ENCODE results near the gene ADGRB3. TPM values are rescaled to one million over a fixed set of nuclear protein-coding genes. Genes with fewer than 3 reads are reported as not detected.
A peak's percentile ranks its signal among the peaks of the same experiment; 100 is the strongest.
"Not testable (repeated sequence)": the region's sequence is repeated elsewhere in the genome, so short reads cannot be mapped to it uniquely, and the experiment has no call there.

The ADGRB3 gene
- total RNA-seq, 1 donor from 2014 or later = 1.5 TPM

- no peaks in the 10 kb centered on the region for H3K27me3 ChIP-seq
- no peak overlapping the region for H3K9ac ChIP-seq
- no peak for DNase-seq (ENCODE audit: low spot score)
- no peaks in the 10 kb centered on the region for H3K36me3 ChIP-seq
- no peaks in the 10 kb centered on the region for H3F3A ChIP-seq (ENCODE audit: low read depth)
- H3K79me2 ChIP-seq (ENCODE audit: low read depth) = no peaks in the 10 kb centered on the region
- H4K20me1 ChIP-seq (ENCODE audit: low read depth) = no peaks in the 10 kb centered on the region
- no peak overlapping the region for H2AFZ ChIP-seq (replicated peaks)
- H3K4me3 ChIP-seq = no peak overlapping the region
- Mint-ChIP-seq H3K4me3 (no peak overlapping the region), H3K9me3 (no peaks in the 10 kb centered on the region), H3K27me3 (ENCODE audit: insufficient read depth, low read depth) (no peaks in the 10 kb centered on the region), H3K4me1 (peaks cover 15% of the 10 kb centered on the region), H3K36me3 (no peaks in the 10 kb centered on the region), H3K27ac (no peak overlapping the region)
- H3K27ac ChIP-seq = no peak overlapping the region
- H3K4me1 ChIP-seq = no peaks in the 10 kb centered on the region
- H3K9me3 ChIP-seq (ENCODE audit: low read depth) = no peaks in the 10 kb centered on the region
- H3K4me2 ChIP-seq = no peak overlapping the region
- TF ChIP-seq EZH2 (IDR thresholded peaks at IDR 0.05) (no peak), CTCF (IDR thresholded peaks at IDR 0.05) (no peak), EZH2phosphoT487 (IDR thresholded peaks at IDR 0.05) (no peak)
These were observed 789.5 kb downstream of the ADGRB3 start for GRCh38 chr6:69424581-69424980.

GRCh38 chr6:69427882-69428281 is 792.8 kb downstream of the ADGRB3 start:
- H3K9ac ChIP-seq = no peak overlapping the region
- no peaks in the 10 kb centered on the region for H3K27me3 Mint-ChIP-seq (ENCODE audit: insufficient read depth, low read depth)
- peaks cover 6% of the 10 kb centered on the region for H3K9me3 Mint-ChIP-seq
- H3K27me3 ChIP-seq = no peaks in the 10 kb centered on the region
- H3K27ac Mint-ChIP-seq = no peak overlapping the region
- peak overlapping the region; percentile 47 for H2AFZ ChIP-seq (replicated peaks)
- no peaks in the 10 kb centered on the region for H4K20me1 ChIP-seq (ENCODE audit: low read depth)
- no peaks in the 10 kb centered on the region for H3K36me3 Mint-ChIP-seq
- peaks cover 9% of the 10 kb centered on the region for H3K4me1 Mint-ChIP-seq
- H3K36me3 ChIP-seq = no peaks in the 10 kb centered on the region
- no peak for TF ChIP-seq EZH2phosphoT487 (IDR thresholded peaks at IDR 0.05)
- TF ChIP-seq EZH2 (IDR thresholded peaks at IDR 0.05) = no peak
- no peak for TF ChIP-seq CTCF (IDR thresholded peaks at IDR 0.05)
- H3K9me3 ChIP-seq (ENCODE audit: low read depth) = no peaks in the 10 kb centered on the region
- H3K4me3 Mint-ChIP-seq = no peak overlapping the region
- DNase-seq (ENCODE audit: low spot score) = peak; percentile 8
- H3K79me2 ChIP-seq (ENCODE audit: low read depth) = no peaks in the 10 kb centered on the region
- no peaks in the 10 kb centered on the region for H3K4me1 ChIP-seq
- no peak overlapping the region for H3K4me3 ChIP-seq
- no peaks in the 10 kb centered on the region for H3F3A ChIP-seq (ENCODE audit: low read depth)
- no peak overlapping the region for H3K27ac ChIP-seq
- H3K4me2 ChIP-seq = no peak overlapping the region

- not testable (repeated sequence) for H3K4me1 ChIP-seq; H3K27ac ChIP-seq; DNase-seq (ENCODE audit: low spot score); H4K20me1 ChIP-seq (ENCODE audit: low read depth); H3K4me1 Mint-ChIP-seq; H3K36me3 Mint-ChIP-seq; H3K9me3 ChIP-seq (ENCODE audit: low read depth); H3K4me3 ChIP-seq; H3K4me2 ChIP-seq; H3K27me3 Mint-ChIP-seq (ENCODE audit: insufficient read depth, low read depth); H3K4me3 Mint-ChIP-seq; H3F3A ChIP-seq (ENCODE audit: low read depth); H3K9ac ChIP-seq; H2AFZ ChIP-seq (replicated peaks); H3K79me2 ChIP-seq (ENCODE audit: low read depth); H3K27me3 ChIP-seq; H3K36me3 ChIP-seq; H3K27ac Mint-ChIP-seq
- peaks cover 11% of the 10 kb centered on the region for H3K9me3 Mint-ChIP-seq
These were observed 797.1 kb downstream of the ADGRB3 start for GRCh38 chr6:69432168-69432567.

GRCh38 chr6:69433116-69433515 is 798.0 kb downstream of the ADGRB3 start:
- not testable (repeated sequence) for H3K36me3 Mint-ChIP-seq; DNase-seq (ENCODE audit: low spot score); H3K4me3 Mint-ChIP-seq; H3K36me3 ChIP-seq; H4K20me1 ChIP-seq (ENCODE audit: low read depth); H3K4me2 ChIP-seq; H3K9me3 ChIP-seq (ENCODE audit: low read depth); H3K27me3 ChIP-seq; H3K27me3 Mint-ChIP-seq (ENCODE audit: insufficient read depth, low read depth); H3K9ac ChIP-seq; H3K27ac Mint-ChIP-seq; H2AFZ ChIP-seq (replicated peaks); H3K27ac ChIP-seq; H3K4me3 ChIP-seq; H3K79me2 ChIP-seq (ENCODE audit: low read depth); H3F3A ChIP-seq (ENCODE audit: low read depth); H3K4me1 Mint-ChIP-seq; H3K4me1 ChIP-seq
- H3K9me3 Mint-ChIP-seq = peaks cover 11% of the 10 kb centered on the region

Data from neural progenitor cell (in vitro differentiated cells).